AG09319 (cell line): ENCODE measurements around the gene CSTF1.

ENCODE experiments used
- DNase-seq: peaks from one replicate; pipeline ENCODE4 v3.0.0-alpha.2; 2010; ENCODE audit warnings: low read depth; ENCODE audit errors: extremely low read depth
- TF ChIP-seq, protein P1 (sequence below): IDR thresholded peaks from 2 replicates; pipeline ENCODE4 v1.5.1; 2011; ENCODE audit warnings: low read depth, mild to moderate bottlenecking, inconsistent platforms, low read length, moderate library complexity

CSTF1 gene

DNA sequence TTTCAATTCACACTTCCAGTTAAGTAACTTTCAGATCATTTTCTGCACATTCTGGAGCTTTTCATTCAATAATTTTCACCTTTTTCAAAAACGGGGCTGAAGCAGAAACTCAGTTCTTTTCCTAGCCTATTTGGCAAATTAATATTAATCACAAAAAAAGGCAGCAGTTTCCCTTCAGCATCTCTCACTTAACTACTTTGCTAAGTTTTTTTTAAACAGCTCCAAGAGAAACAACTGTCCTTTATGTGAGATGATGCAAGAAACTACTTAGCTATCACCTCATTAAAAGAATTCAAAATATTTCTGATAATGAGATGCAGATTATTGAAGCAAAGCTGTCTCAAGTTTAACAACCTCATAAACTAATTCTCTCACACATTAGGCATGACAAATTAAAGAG, 31.4 kb downstream of the CSTF1 start:
- DNase-seq: no peak
- TF ChIP-seq, protein P1, sequence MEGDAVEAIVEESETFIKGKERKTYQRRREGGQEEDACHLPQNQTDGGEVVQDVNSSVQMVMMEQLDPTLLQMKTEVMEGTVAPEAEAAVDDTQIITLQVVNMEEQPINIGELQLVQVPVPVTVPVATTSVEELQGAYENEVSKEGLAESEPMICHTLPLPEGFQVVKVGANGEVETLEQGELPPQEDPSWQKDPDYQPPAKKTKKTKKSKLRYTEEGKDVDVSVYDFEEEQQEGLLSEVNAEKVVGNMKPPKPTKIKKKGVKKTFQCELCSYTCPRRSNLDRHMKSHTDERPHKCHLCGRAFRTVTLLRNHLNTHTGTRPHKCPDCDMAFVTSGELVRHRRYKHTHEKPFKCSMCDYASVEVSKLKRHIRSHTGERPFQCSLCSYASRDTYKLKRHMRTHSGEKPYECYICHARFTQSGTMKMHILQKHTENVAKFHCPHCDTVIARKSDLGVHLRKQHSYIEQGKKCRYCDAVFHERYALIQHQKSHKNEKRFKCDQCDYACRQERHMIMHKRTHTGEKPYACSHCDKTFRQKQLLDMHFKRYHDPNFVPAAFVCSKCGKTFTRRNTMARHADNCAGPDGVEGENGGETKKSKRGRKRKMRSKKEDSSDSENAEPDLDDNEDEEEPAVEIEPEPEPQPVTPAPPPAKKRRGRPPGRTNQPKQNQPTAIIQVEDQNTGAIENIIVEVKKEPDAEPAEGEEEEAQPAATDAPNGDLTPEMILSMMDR: no peak

DNA sequence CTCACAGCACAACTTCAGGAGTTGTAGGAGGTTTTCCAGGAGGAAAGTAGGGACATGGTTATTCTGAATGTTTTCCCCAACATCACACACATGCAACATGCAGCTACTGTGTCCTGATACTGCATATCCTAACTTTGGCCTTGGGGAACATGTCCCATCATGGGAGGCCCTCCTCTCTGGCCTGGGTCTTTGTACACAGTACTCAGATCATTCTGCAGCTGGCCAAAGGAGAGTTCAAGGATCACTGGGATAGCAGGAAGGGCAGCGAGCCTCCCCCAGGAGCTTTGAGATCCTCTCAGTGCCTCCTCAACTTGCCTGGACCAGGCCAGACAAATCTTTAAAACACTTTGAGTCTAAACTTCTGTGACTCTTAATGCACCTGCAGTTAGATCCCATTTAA, 32.5 kb downstream of the CSTF1 start:
- DNase-seq: no peak
- TF ChIP-seq, protein P1: no peak

DNA sequence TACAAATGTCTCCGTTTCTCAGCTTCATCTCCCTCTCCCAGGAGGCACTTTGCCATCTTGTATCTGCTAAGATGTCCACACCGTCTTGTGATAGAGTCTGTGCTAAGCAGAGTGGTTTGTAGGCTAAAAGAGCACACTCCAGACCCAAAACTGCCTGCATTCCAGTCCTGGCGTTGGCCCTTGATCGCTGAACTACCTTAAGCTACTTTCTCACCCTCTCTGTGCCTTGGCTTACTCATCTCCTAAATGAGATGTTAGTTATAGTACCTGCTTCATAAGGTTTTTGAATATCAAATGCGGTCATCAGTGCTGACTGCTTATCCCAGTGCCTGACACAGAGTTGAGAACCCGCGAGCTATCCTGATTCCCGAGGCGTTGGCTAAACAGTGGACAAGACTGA, 33.6 kb downstream of the CSTF1 start:
- TF ChIP-seq, protein P1: no peak
- no peak for DNase-seq

DNA sequence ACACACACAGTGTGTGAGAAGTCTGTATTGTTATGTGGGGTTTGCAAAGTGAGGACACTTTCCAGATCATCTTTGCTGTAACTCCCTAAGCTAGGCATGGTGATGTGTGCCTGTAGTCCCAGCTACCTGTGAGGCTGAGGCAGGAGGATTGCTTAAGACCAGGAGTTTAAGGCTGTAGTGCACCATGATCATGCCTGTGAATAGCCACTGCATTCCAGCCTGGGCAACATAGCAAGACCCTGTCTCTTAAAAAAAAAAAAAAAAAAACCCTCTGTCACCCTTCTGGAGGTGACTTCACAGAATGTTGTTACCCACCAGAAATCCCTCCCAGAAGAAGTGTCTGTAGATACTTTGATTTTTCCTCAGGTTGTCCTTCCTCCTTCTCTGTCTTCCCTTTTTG, 34.5 kb downstream of the CSTF1 start:
- TF ChIP-seq, protein P1: no peak
- DNase-seq: no peak

DNA sequence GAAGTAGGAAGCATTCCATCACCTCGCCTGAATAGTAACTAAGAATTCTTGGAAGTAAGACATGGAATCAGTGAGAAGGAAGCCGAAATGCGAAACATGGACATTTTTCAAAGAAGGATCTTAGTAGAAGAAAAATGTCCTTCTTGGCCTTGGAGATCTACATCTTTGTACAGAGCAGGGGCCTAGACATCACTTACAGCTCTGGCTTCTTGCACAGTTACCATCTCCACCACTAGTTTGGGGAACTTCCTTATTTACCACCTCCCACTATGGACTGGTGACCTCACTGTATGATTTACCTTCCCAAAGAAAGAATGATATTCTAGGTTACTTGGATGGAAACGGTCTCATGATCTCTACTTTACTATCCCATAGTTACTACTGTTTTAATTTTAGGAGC, 35.4 kb downstream of the CSTF1 start:
- TF ChIP-seq, protein P1: no peak

DNA sequence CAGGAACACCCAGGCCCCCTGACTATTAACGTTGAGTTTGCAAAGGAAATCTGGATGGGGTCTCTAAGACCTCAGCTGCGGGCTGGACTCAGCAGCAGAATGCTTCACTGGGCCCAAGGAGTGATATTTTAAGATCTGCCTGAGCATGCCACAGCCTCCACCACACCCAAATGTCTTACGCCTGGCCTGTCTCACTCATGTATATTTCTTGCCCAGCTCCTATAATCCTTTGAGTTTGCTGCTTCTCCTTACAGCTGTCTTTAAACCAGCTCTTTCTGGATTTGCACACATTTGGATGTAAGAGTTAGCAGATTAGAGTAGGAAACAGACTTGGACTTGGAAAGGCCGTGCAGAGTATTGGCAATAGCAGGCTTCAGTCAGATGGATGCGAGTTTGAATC, 36.0 kb downstream of the CSTF1 start:
- TF ChIP-seq, protein P1: no peak
- no peak for DNase-seq

More for the DNA sequence above, 35.4 kb downstream of the CSTF1 start:
- no peak for DNase-seq

DNA sequence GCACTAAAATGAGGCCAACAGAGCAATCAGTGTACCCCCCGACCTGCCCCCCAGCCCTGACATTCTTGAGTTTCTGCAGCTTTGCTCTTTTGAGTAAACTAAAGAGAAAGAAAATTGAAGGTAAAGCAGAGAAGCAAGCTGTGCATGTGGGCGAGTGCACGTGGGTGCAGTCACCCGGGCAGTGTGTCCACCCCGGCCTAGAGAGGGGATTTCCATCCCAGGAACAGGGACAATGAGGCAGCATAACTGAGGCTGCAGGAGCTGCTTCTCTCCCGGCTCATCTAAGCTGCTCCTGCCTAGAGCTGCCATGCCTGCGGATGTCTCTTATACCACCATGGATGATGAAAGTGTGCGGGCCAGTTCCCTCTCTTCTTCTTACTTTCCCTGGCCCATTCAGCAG, 36.4 kb downstream of the CSTF1 start:
- no peak for DNase-seq
- TF ChIP-seq, protein P1: no peak

DNA sequence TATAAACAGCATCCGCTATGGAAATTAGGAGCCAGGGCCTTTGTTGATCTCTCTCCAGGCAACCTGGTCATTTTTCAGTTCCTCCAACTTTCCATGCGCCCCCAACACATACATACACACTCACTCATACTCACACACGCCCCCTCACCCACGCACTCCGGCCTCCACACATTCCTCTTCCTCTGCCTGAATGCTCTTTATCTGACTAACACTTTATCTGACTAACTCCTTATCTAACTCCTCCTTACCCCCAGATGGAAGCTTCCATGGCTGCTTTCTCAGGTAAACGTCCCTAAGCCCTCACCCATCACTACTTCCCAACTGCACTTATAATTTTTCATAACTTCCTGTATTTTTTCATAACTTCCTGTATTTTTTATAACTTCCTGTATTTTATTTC, 37.1 kb downstream of the CSTF1 start:
- no peak for DNase-seq
- TF ChIP-seq, protein P1: no peak
